Activated naive CD4-positive, alpha-beta T cell (primary cell): ENCODE results near the gene NUDT2.
"Not testable (repeated sequence)": the region's sequence is repeated elsewhere in the genome, so short reads cannot be mapped to it uniquely, and the experiment has no call there.

Source experiments
- DNase-seq, 4 experiments: peaks; one replicate each; lab custom pipeline; 2025; lab: John Stamatoyannopoulos, UW

NUDT2 gene

GRCh38 chr9:34328987-34329832 is at the start of gene NUDT2, which contains the start of gene KIF24:
TSS of gene NUDT2 (plus strand) at chr9:34329569. CDS start at chr9:34339040, 9,471 bp downstream.
TSS of gene KIF24 (minus strand) at chr9:34329268. CDS start at chr9:34311346, 17,922 bp downstream.
- peak; percentile 77 to 89 (median 81) for DNase-seq

GRCh38 chr9:34282096-34282495 is 47.3 kb upstream of the NUDT2 start:
- DNase-seq, result no peak

GRCh38 chr9:34289159-34289558 is 40.2 kb upstream of the NUDT2 start:
- no peak for DNase-seq

GRCh38 chr9:34291023-34291422 is 38.3 kb upstream of the NUDT2 start:
- no peak for DNase-seq

GRCh38 chr9:34291423-34291822 is 37.9 kb upstream of the NUDT2 start:
- no peak for DNase-seq

- no peak for DNase-seq
These were observed 36.8 kb upstream of the NUDT2 start for GRCh38 chr9:34292552-34292951.

GRCh38 chr9:34301064-34301463 is 28.3 kb upstream of the NUDT2 start:
- not testable (repeated sequence) for DNase-seq

GRCh38 chr9:34308316-34308715 is 21.1 kb upstream of the NUDT2 start:
- DNase-seq, result not testable (repeated sequence)

GRCh38 chr9:34310215-34310614 is 19.2 kb upstream of the NUDT2 start:
- DNase-seq, result no peak

GRCh38 chr9:34311499-34312185 is 17.7 kb upstream of the NUDT2 start:
- no peak for DNase-seq

- DNase-seq, result no peak
These were observed 11.9 kb upstream of the NUDT2 start for GRCh38 chr9:34317436-34317835.

- no peak for DNase-seq
These were observed 11.1 kb upstream of the NUDT2 start for GRCh38 chr9:34318163-34318790.

- DNase-seq, result no peak
These were observed 7.9 kb upstream of the NUDT2 start for GRCh38 chr9:34321451-34321850.

GRCh38 chr9:34322899-34323591 is 6.3 kb upstream of the NUDT2 start:
- no peak for DNase-seq

GRCh38 chr9:34326690-34327089 is 2.7 kb upstream of the NUDT2 start:
- DNase-seq, result no peak

GRCh38 chr9:34328500-34328986 is 826 bp upstream of the NUDT2 start:
- DNase-seq, result no peak

GRCh38 chr9:34331196-34331595 is 1.8 kb downstream of the NUDT2 start:
- DNase-seq, result no peak

- no peak for DNase-seq
These were observed 3.0 kb downstream of the NUDT2 start for GRCh38 chr9:34332076-34332964.

- no peak for DNase-seq
These were observed 4.5 kb downstream of the NUDT2 start for GRCh38 chr9:34333836-34334235.

- DNase-seq, result no peak
These were observed 5.0 kb downstream of the NUDT2 start for GRCh38 chr9:34334337-34334824.

- no peak for DNase-seq
These were observed 5.5 kb downstream of the NUDT2 start for GRCh38 chr9:34334916-34335315.
